H1 (cell line): ENCODE results near the gene EGFR. TPM values are rescaled to one million over a fixed set of nuclear protein-coding genes. Genes with fewer than 3 reads are reported as not detected.

Experiments
- CTCF ChIA-PET: fragments of 300-600 bp; sonication (Branson Sonifier 250); formaldehyde crosslinking; loops from one replicate; lab custom pipeline; 2021; ENCODE audit not compliant: partially characterized antibody; lab: Charles Lee
- POLR2A ChIA-PET: fragments of 300-600 bp; sonication (Branson Sonifier 250); formaldehyde crosslinking; loops from one replicate; lab custom pipeline; 2021; ENCODE audit warnings: inconsistent platforms; ENCODE audit not compliant: partially characterized antibody; lab: Charles Lee
- DNase-seq, 2 experiments: peaks; one replicate each; pipeline versions ENCODE4 v3.0.0 to v3.0.0-alpha.2; 2010 to 2022; ENCODE audit warnings: low spot score in 2 of 2, low read depth in 1 of 2, mixed read lengths in 1 of 2
- FAIRE-seq: peaks from 2 replicates; lab custom pipeline; 2011; peaks lifted over from hg19 to GRCh38; lab: Jason Lieb, UNC
- H2AFZ ChIP-seq: 2 replicates; pipeline ENCODE4 v1.8.1; 2012; ENCODE audit warnings: low read length, inconsistent platforms
- H2AK5ac ChIP-seq: 2 replicates; pipeline ENCODE4 v1.6.1; 2013; ENCODE audit warnings: low read depth, low read length
- H2BK120ac ChIP-seq: replicated peaks from 2 replicates; pipeline ENCODE3; 2013; ENCODE audit warnings: low read depth, low read length, inconsistent platforms
- H2BK12ac ChIP-seq: 2 replicates; pipeline ENCODE4 v1.6.1; 2013; ENCODE audit warnings: low read depth, low read length
- H2BK15ac ChIP-seq: 2 replicates; pipeline ENCODE4 v1.6.1; 2013; ENCODE audit warnings: low read length
- H2BK20ac ChIP-seq: 2 replicates; pipeline ENCODE4 v1.6.1; 2013; ENCODE audit warnings: low read length
- H2BK5ac ChIP-seq: 2 replicates; pipeline ENCODE4 v1.6.1; 2013; ENCODE audit warnings: low read depth, low read length
- H3K14ac ChIP-seq: 2 replicates; pipeline ENCODE4 v1.6.1; 2013; ENCODE audit warnings: inconsistent platforms; ENCODE audit not compliant: insufficient read length
- H3K18ac ChIP-seq: 2 replicates; pipeline ENCODE4 v1.6.1; 2013; ENCODE audit warnings: low read length; ENCODE audit errors: extremely low read depth
- H3K23ac ChIP-seq: 2 replicates; pipeline ENCODE4 v1.6.1; 2013; ENCODE audit warnings: inconsistent platforms; ENCODE audit not compliant: insufficient read length
- H3K23me2 ChIP-seq: 2 replicates; pipeline ENCODE4 v1.6.1; 2013; ENCODE audit warnings: low read depth, low read length
- H3K27ac ChIP-seq: 2 replicates; pipeline ENCODE4 v1.6.1; 2011; ENCODE audit warnings: low read depth, low read length, inconsistent platforms
- H3K27me3 ChIP-seq, 4 experiments: replicated peaks in 1 of 4; 1 replicate in 1 of 4; 2 replicates in 3 of 4; pipeline versions ENCODE4 v1.6.1 to v1.8.1; 2011 to 2013; ENCODE audit warnings: low read length in 3 of 4, mild to moderate bottlenecking in 3 of 4, inconsistent platforms in 2 of 4, mixed read lengths in 2 of 4, moderate library complexity in 1 of 4; ENCODE audit not compliant: control insufficient read depth in 3 of 4, insufficient read depth in 3 of 4; ENCODE audit errors: extremely low read depth in 1 of 4
- H3K36me3 ChIP-seq, 4 experiments: 2 replicates each; pipeline versions ENCODE4 v1.6.1 to v1.8.1; 2011 to 2013; ENCODE audit warnings: mild to moderate bottlenecking in 4 of 4, low read length in 3 of 4, moderate library complexity in 2 of 4, control low read depth in 1 of 4, inconsistent platforms in 1 of 4; ENCODE audit not compliant: insufficient read depth in 4 of 4, control insufficient read depth in 2 of 4
- H3K4ac ChIP-seq: replicated peaks from 2 replicates; pipeline ENCODE3; 2013; ENCODE audit warnings: low read length, low read depth, mixed read lengths, inconsistent platforms; ENCODE audit not compliant: insufficient read length
- H3K4me1 ChIP-seq, 4 experiments: replicated peaks in 1 of 4; 1 replicate in 1 of 4; 2 replicates in 3 of 4; pipeline versions ENCODE4 v1.6.1 to v1.8.1; 2011 to 2013; ENCODE audit warnings: low read length in 3 of 4, inconsistent platforms in 2 of 4, mixed read lengths in 1 of 4; ENCODE audit not compliant: insufficient read depth in 4 of 4, control insufficient read depth in 3 of 4
- H3K4me2 ChIP-seq, 2 experiments: 2 replicates each; pipeline versions ENCODE4 v1.6.1 to v1.8.1; 2011 to 2013; ENCODE audit warnings: low read depth in 2 of 2, low read length in 2 of 2, control low read depth in 1 of 2, inconsistent platforms in 1 of 2, mild to moderate bottlenecking in 1 of 2; ENCODE audit not compliant: insufficient read depth in 1 of 2
- H3K4me3 ChIP-seq, 4 experiments: fragments of 200-600, 300-600 bp in 1 of 4; sonication (generic), shearing (Covaris generic), sonication (Bioruptor Twin) in 1 of 4; 2 replicates each; pipeline versions ENCODE4 v1.5.1 to v1.8.1; 2011 to 2016; ENCODE audit warnings: low read length in 4 of 4, low read depth in 3 of 4, control low read depth in 2 of 4, inconsistent platforms in 2 of 4, mild to moderate bottlenecking in 2 of 4, mixed read lengths in 1 of 4, moderate library complexity in 1 of 4; ENCODE audit not compliant: insufficient read depth in 2 of 4; ENCODE audit errors: extremely low read depth in 1 of 4
- H3K56ac ChIP-seq: replicated peaks from 2 replicates; pipeline ENCODE3; 2013; ENCODE audit warnings: low read depth, mild to moderate bottlenecking, mixed read lengths, low read length, inconsistent platforms; ENCODE audit not compliant: insufficient read length
- H3K79me1 ChIP-seq: 2 replicates; pipeline ENCODE4 v1.6.1; 2013; ENCODE audit warnings: low read depth, low read length, control low read depth
- H3K79me2 ChIP-seq, 2 experiments: 2 replicates each; pipeline versions ENCODE4 v1.6.1 to v1.8.1; 2012 to 2013; ENCODE audit warnings: low read length in 2 of 2, mild to moderate bottlenecking in 2 of 2, inconsistent platforms in 1 of 2; ENCODE audit not compliant: insufficient read depth in 2 of 2, control insufficient read depth in 1 of 2
- H3K9ac ChIP-seq, 4 experiments: replicated peaks in 1 of 4; 1 replicate in 1 of 4; 2 replicates in 3 of 4; pipeline versions ENCODE4 v1.6.1 to v1.8.1; 2011 to 2013; ENCODE audit warnings: low read depth in 3 of 4, low read length in 3 of 4, control low read depth in 2 of 4, mild to moderate bottlenecking in 2 of 4, moderate library complexity in 2 of 4, inconsistent platforms in 1 of 4; ENCODE audit errors: extremely low read depth in 1 of 4
- H3K9me3 ChIP-seq, 2 experiments: 2 replicates each; pipeline versions ENCODE4 v1.6.1 to v1.8.1; 2012 to 2013; ENCODE audit warnings: mild to moderate bottlenecking in 2 of 2, moderate library complexity in 2 of 2, control low read depth in 1 of 2, inconsistent platforms in 1 of 2, low read depth in 1 of 2, low read length in 1 of 2, mixed read lengths in 1 of 2; ENCODE audit not compliant: insufficient read depth in 2 of 2
- H4K20me1 ChIP-seq, 2 experiments: replicated peaks in 1 of 2; 2 replicates each; pipeline versions ENCODE3 to v1.8.1; 2011 to 2013; ENCODE audit warnings: inconsistent platforms in 2 of 2, low read length in 2 of 2, mild to moderate bottlenecking in 1 of 2; ENCODE audit not compliant: insufficient read depth in 2 of 2, control insufficient read depth in 1 of 2
- H4K5ac ChIP-seq: 2 replicates; pipeline ENCODE4 v1.6.1; 2013; ENCODE audit warnings: low read length, low read depth, mixed read lengths, inconsistent platforms; ENCODE audit not compliant: insufficient read length
- H4K8ac ChIP-seq: 2 replicates; pipeline ENCODE4 v1.8.0; 2013; ENCODE audit warnings: mild to moderate bottlenecking, moderate library complexity, low read length, inconsistent platforms; ENCODE audit not compliant: insufficient read depth; ENCODE audit errors: extremely low read depth
- H4K91ac ChIP-seq: replicated peaks from 2 replicates; pipeline ENCODE3; 2013; ENCODE audit warnings: low read length, mixed read lengths, inconsistent platforms; ENCODE audit not compliant: insufficient read length
- CBX5 ChIP-seq: fragments of 300-800, 300-1000 bp; sonication (generic); IDR thresholded peaks from 2 replicates; pipeline ENCODE4 v1.7.1; 2016; ENCODE audit warnings: antibody characterized with exemption, low read length, low read depth
- KDM5A ChIP-seq: fragments of 200-600 bp; IDR thresholded peaks from 2 replicates; pipeline ENCODE4 v1.7.1; 2012; ENCODE audit warnings: mild to moderate bottlenecking, low read length, inconsistent platforms, mixed read lengths
- POU5F1 ChIP-seq: IDR thresholded peaks from 2 replicates; pipeline ENCODE4 v1.6.1; 2011; ENCODE audit warnings: low read depth, mild to moderate bottlenecking, low read length, moderate library complexity
- RFX5 ChIP-seq: IDR thresholded peaks from 2 replicates; pipeline ENCODE4 v1.6.1; 2011; ENCODE audit warnings: low read depth, low read length, improper control_type of control experiment, borderline replicate concordance
- SIX5 ChIP-seq: IDR thresholded peaks from 2 replicates; pipeline ENCODE4 v1.6.1; 2011; ENCODE audit warnings: mild to moderate bottlenecking, low read depth, low read length
- TEAD4 ChIP-seq: IDR thresholded peaks from 2 replicates; pipeline ENCODE4 v1.6.1; 2012; ENCODE audit warnings: low read depth, low read length, inconsistent platforms, mixed read lengths
- YY1 ChIP-seq: IDR thresholded peaks from 2 replicates; pipeline ENCODE4 v1.6.1; 2011; ENCODE audit warnings: low read depth, mild to moderate bottlenecking, low read length
- ZNF274 ChIP-seq: IDR thresholded peaks from 2 replicates; pipeline ENCODE4 v1.7.0; 2012; ENCODE audit warnings: low read length, borderline replicate concordance; ENCODE audit errors: extremely low read depth
- WGBS, 2 experiments: shearing (Covaris generic) in 1 of 2; methylation state at CpG; one replicate each; pipeline versions ENCODE4 v1.1.6 to v1.1.7; 2013 to 2015; ENCODE audit warnings: low lambda C conversion rate in 2 of 2, mixed read lengths in 2 of 2, inconsistent platforms in 1 of 2, low coverage in 1 of 2, missing lambda C conversion rate in 1 of 2; ENCODE audit not compliant: insufficient replicate concordance in 2 of 2, insufficient coverage in 1 of 2, insufficient read length in 1 of 2; ENCODE audit errors: extremely low coverage in 1 of 2, missing lambda C conversion rate in 1 of 2; 5-methylcytosine and 5-hydroxymethylcytosine counted together
- polyA plus RNA-seq, 7 experiments: library from polyadenylated mRNA; depleted of rRNA in 3 of 7; stranded (reverse) in 5 of 7; unstranded in 2 of 7; fragments of >200 nt in 5 of 7; fragments of 200-250 nt in 2 of 7; gene quantifications; 1 replicate in 5 of 7; 2 replicates in 1 of 7; 4 replicates in 1 of 7; pipeline versions ENCODE4 v1.2.1 to v1.2.3, GENCODE V29; 2011 to 2013; ENCODE audit warnings: missing spikeins in 2 of 7, mixed read lengths in 2 of 7
- total RNA-seq: library from RNA; stranded (reverse); fragmentation: NEBNext Ultra II Directional; extraction: Animal tissue kit (Norgen Biotek cat#: 25700); gene quantifications from 2 replicates; pipeline ENCODE4 v1.2.1, GENCODE V29; 2021
- TF ChIP-seq, protein P1 (sequence below), 3 experiments: IDR thresholded peaks; 1 replicate in 2 of 3; 2 replicates in 1 of 3; pipeline versions ENCODE4 v1.5.1 to v1.6.1; 2011; ENCODE audit warnings: low read length in 3 of 3, mild to moderate bottlenecking in 3 of 3, inconsistent platforms in 2 of 3, low read depth in 1 of 3, moderate library complexity in 1 of 3; ENCODE audit not compliant: insufficient read depth in 1 of 3; ENCODE audit errors: control extremely low read depth in 1 of 3
- TF ChIP-seq, protein P2 (sequence below): IDR thresholded peaks from 2 replicates; pipeline ENCODE4 v1.6.1; 2012; ENCODE audit warnings: inconsistent platforms

EGFR gene
- total and polyA plus RNA-seq, 2 of the 8 experiments (the other 6 are each of a cell fraction or from before 2014, with no cell fraction given): 1.9 to 5.8 TPM

DNA sequence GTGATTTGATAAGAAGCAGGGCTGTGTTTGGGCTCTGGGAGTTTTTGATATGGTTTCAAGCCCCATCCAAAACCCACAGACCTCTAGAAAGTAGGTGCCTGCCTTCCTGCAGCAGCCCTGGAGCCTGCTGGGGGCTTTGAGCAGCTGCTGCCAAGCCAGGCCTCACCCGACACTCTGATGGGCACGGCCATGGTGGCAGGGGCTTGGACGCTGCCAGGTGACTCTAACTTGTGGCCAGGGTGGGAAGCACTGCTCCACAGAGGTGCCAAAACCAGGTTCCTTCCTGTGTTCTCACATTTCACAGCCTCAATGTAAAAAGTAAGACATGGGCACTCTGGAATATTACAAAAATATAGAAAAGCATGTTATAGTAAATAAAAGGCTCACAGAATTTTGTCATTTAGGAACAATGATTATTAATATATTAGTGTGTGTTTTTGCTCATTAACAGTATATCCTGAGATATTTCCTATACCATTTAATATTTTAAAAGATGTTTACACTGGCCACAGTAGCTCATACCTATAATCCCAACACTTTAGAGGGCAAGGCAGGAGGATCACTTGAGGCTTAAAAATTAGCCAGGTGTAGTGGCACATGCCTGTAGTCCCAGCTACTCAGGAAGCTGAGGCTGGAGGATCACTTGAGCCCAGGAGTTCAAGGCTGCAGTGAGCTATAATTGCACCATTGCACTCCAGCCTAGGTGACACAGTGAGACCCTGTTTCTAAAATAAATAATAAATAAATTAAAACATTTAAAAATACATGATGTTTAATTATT is 95.1 kb downstream of the EGFR start:
- H4K20me1 ChIP-seq: no peaks in the 10 kb centered on the region
- no peak overlapping the region for H2BK12ac ChIP-seq
- no peak overlapping the region for H4K5ac ChIP-seq
- no peaks in the 10 kb centered on the region for H3K9me3 ChIP-seq
- H2BK120ac ChIP-seq: no peak overlapping the region
- no peak overlapping the region for H2BK5ac ChIP-seq
- H3K23me2 ChIP-seq: no peaks in the 10 kb centered on the region
- H3K56ac ChIP-seq: no peak overlapping the region
- H3K27me3 ChIP-seq: no peaks in the 10 kb centered on the region
- ChIA-PET CTCF (interaction anchor here (0.6 kb wide), 1 partner anchor 43 kb away, joined by 3 read pairs; no protein-coding TSS in a partner anchor), POLR2A (interaction anchor here (0.6 kb wide), 1 partner anchor 46 kb away, joined by 3 read pairs; no protein-coding TSS in a partner anchor)
- no peak overlapping the region for H4K91ac ChIP-seq
- H3K79me2 ChIP-seq: no peaks in the 10 kb centered on the region
- no peaks in the 10 kb centered on the region for H3K36me3 ChIP-seq
- no peak overlapping the region for H3K18ac ChIP-seq
- no peak overlapping the region for H3K23ac ChIP-seq
- no peak overlapping the region for H2AFZ ChIP-seq
- H2BK20ac ChIP-seq: no peak overlapping the region
- no peak overlapping the region for H3K27ac ChIP-seq
- H3K4me2 ChIP-seq: no peak overlapping the region
- H3K4ac ChIP-seq: no peak overlapping the region
- WGBS, 2 experiments: 96% methylated on average over 3 of the region's 3 CpGs; no CpG with 5 or more reads in 1 of the 2 experiments
- FAIRE-seq (no peak), DNase-seq (no peak)
- H2BK15ac ChIP-seq: no peak overlapping the region
- no peak overlapping the region for H3K14ac ChIP-seq
- peaks cover 0 to 9% (median 5%) of the 10 kb centered on the region in 4 experiments; a peak in 4 of 7 replicates for H3K4me1 ChIP-seq
- no peaks in the 10 kb centered on the region for H3K79me1 ChIP-seq
- H3K4me3 ChIP-seq: no peak overlapping the region
- H3K9ac ChIP-seq: no peak overlapping the region; a peak in 1 of 7 replicates
- H2AK5ac ChIP-seq: no peak overlapping the region
- H4K8ac ChIP-seq: no peak overlapping the region
- TF ChIP-seq, protein P1, sequence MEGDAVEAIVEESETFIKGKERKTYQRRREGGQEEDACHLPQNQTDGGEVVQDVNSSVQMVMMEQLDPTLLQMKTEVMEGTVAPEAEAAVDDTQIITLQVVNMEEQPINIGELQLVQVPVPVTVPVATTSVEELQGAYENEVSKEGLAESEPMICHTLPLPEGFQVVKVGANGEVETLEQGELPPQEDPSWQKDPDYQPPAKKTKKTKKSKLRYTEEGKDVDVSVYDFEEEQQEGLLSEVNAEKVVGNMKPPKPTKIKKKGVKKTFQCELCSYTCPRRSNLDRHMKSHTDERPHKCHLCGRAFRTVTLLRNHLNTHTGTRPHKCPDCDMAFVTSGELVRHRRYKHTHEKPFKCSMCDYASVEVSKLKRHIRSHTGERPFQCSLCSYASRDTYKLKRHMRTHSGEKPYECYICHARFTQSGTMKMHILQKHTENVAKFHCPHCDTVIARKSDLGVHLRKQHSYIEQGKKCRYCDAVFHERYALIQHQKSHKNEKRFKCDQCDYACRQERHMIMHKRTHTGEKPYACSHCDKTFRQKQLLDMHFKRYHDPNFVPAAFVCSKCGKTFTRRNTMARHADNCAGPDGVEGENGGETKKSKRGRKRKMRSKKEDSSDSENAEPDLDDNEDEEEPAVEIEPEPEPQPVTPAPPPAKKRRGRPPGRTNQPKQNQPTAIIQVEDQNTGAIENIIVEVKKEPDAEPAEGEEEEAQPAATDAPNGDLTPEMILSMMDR (IDR thresholded peaks at IDR 0.05; ENCODE audit: control extremely low read depth in 1 of 3, insufficient read depth in 1 of 3, low read depth in 1 of 3, low read length in 3 of 3): no peak
- TF ChIP-seq ZNF274: no peak
- TF ChIP-seq, protein P2, sequence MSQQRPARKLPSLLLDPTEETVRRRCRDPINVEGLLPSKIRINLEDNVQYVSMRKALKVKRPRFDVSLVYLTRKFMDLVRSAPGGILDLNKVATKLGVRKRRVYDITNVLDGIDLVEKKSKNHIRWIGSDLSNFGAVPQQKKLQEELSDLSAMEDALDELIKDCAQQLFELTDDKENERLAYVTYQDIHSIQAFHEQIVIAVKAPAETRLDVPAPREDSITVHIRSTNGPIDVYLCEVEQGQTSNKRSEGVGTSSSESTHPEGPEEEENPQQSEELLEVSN: no peak
- TF ChIP-seq RFX5: no peak
- no peak for TF ChIP-seq TEAD4
- no peak for TF ChIP-seq KDM5A
- no peak for TF ChIP-seq SIX5
- no peak for TF ChIP-seq CBX5
- TF ChIP-seq YY1: no peak
- TF ChIP-seq POU5F1: no peak
